DOHH2 (cell line): ENCODE measurements around the gene LAMB2.

ENCODE experiments used
- EZH2phosphoT487 ChIP-seq: fragments of 200-600 bp; sonication (generic); IDR thresholded peaks from 2 replicates; pipeline ENCODE4 v1.6.1; 2017; ENCODE audit warnings: borderline replicate concordance, mild to moderate bottlenecking, antibody characterized with exemption, low read length, moderate library complexity, mixed read lengths
- TF ChIP-seq, protein P1 (sequence below): fragments of 200-600 bp; sonication (generic); IDR thresholded peaks from one replicate; pipeline ENCODE4 v1.5.1; 2014; ENCODE audit warnings: antibody characterized with exemption, mild to moderate bottlenecking, low read depth, low read length; ENCODE audit not compliant: poor library complexity, severe bottlenecking

DNA sequence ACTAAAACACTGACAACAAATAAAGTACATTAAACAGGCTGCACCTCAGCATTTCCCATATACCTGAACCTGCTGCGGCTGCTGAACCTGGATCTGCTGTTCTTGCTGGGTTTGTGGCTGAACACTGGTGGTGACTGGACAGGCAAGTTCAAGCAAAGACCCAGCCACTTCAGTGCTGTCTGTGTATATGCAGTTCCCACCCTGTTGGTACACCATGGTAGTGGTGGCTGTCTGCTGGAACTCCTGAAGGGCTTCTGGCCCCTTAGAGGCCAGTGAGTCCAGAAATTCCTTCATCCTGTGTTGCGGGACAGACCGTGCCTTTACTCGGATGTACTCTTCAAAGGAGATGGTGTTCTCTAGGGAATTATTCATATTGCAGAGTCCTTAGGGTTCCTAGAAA, 56.2 kb downstream of the LAMB2 start:
- TF ChIP-seq, protein P1, sequence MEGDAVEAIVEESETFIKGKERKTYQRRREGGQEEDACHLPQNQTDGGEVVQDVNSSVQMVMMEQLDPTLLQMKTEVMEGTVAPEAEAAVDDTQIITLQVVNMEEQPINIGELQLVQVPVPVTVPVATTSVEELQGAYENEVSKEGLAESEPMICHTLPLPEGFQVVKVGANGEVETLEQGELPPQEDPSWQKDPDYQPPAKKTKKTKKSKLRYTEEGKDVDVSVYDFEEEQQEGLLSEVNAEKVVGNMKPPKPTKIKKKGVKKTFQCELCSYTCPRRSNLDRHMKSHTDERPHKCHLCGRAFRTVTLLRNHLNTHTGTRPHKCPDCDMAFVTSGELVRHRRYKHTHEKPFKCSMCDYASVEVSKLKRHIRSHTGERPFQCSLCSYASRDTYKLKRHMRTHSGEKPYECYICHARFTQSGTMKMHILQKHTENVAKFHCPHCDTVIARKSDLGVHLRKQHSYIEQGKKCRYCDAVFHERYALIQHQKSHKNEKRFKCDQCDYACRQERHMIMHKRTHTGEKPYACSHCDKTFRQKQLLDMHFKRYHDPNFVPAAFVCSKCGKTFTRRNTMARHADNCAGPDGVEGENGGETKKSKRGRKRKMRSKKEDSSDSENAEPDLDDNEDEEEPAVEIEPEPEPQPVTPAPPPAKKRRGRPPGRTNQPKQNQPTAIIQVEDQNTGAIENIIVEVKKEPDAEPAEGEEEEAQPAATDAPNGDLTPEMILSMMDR = no peak
- TF ChIP-seq EZH2phosphoT487 = no peak
